ENCODE data around the gene CD44. TPM values are rescaled to one million over a fixed set of nuclear protein-coding genes. Genes with fewer than 3 reads are reported as not detected.

CD44 gene
- total RNA-seq, 1 donor from 2014 or later: 14.0 TPM

GRCh38 chr11:35174666-35175065 is 35.7 kb downstream of the CD44 start:
- H3K9me3 ChIP-seq (replicated peaks): no peaks in the 10 kb centered on the region
- TF ChIP-seq, protein P1, sequence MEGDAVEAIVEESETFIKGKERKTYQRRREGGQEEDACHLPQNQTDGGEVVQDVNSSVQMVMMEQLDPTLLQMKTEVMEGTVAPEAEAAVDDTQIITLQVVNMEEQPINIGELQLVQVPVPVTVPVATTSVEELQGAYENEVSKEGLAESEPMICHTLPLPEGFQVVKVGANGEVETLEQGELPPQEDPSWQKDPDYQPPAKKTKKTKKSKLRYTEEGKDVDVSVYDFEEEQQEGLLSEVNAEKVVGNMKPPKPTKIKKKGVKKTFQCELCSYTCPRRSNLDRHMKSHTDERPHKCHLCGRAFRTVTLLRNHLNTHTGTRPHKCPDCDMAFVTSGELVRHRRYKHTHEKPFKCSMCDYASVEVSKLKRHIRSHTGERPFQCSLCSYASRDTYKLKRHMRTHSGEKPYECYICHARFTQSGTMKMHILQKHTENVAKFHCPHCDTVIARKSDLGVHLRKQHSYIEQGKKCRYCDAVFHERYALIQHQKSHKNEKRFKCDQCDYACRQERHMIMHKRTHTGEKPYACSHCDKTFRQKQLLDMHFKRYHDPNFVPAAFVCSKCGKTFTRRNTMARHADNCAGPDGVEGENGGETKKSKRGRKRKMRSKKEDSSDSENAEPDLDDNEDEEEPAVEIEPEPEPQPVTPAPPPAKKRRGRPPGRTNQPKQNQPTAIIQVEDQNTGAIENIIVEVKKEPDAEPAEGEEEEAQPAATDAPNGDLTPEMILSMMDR (IDR thresholded peaks at IDR 0.05; ENCODE audit: borderline replicate concordance): no peak
- H3K4me3 ChIP-seq: no peak overlapping the region
- H3K4me1 ChIP-seq: peaks cover 28% of the 10 kb centered on the region
- no peaks in the 10 kb centered on the region for H3K27me3 ChIP-seq (ENCODE audit: low read depth)
- peaks cover 9% of the 10 kb centered on the region for H3K36me3 ChIP-seq
- intact Hi-C loops (cut with micrococcal nuclease): no loop called here
- H3K27ac ChIP-seq (replicated peaks): no peak overlapping the region
- DNase-seq: no peak

DNA sequence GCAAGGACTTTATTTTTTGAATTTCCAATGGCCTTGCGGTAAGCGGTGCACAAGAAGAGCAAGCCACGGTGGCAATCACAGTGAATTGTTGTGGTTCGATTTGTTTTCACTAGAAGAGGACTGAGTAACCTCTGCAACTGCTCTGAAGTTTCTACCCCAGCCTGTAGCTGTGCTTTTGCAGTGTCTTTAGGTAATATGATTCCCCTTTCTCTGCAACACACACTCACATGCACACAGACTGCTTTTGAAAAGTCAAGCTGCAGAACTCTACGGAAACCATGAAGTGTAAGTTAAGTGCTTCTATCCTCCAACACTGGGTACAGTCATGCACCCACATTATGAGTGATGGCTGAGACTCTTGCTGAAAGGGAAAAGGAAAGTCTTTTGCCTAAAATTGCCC is 38.4 kb downstream of the CD44 start:
- TF ChIP-seq, protein P1 (IDR thresholded peaks at IDR 0.05; ENCODE audit: borderline replicate concordance): no peak
- H3K36me3 ChIP-seq: peaks cover 19% of the 10 kb centered on the region
- intact Hi-C loops (cut with micrococcal nuclease): no loop called here
- no peak overlapping the region for H3K4me3 ChIP-seq
- H3K27ac ChIP-seq (replicated peaks): no peak overlapping the region
- peaks cover 28% of the 10 kb centered on the region for H3K4me1 ChIP-seq
- no peaks in the 10 kb centered on the region for H3K27me3 ChIP-seq (ENCODE audit: low read depth)
- no peak for DNase-seq
- no peaks in the 10 kb centered on the region for H3K9me3 ChIP-seq (replicated peaks)

DNA sequence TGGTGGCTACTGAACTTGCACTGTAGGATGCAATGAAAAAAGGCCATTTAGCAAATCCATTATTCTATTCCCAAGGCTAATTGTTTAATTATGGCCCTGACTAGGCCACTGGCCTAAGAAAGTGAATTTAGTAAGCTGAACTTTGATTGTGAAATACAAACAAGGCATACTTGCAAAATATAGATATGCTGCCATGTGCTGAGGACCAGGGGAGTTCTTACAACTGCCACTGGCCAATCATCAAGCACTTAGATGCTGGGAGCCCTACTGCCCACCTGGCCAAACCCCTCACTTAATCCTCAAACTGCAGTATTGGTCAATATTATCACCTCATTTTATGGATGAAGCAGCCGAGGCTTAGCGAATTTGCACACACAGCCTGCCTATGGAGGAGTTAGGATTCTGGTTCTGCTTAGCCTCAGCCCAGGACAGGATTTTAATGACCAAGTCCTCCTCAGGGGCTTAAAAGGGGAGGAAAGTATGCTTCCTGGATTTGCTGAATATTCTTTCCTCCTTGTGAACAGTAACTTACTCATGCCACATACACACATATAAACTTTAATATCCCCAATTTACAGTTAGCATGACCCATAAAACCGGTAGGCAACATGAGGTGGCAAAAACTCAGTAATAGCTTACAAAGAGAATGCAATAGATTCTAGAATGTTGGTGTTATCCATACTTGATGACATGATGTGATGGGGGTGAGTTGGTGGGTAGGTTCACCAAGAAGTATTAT is 39.3 kb downstream of the CD44 start:
- no peaks in the 10 kb centered on the region for H3K9me3 ChIP-seq (replicated peaks)
- H3K4me3 ChIP-seq: no peak overlapping the region
- H3K27me3 ChIP-seq (ENCODE audit: low read depth): no peaks in the 10 kb centered on the region
- H3K27ac ChIP-seq (replicated peaks): no peak overlapping the region
- DNase-seq: no peak
- peaks cover 23% of the 10 kb centered on the region for H3K4me1 ChIP-seq
- TF ChIP-seq, protein P1 (IDR thresholded peaks at IDR 0.05; ENCODE audit: borderline replicate concordance): no peak
- intact Hi-C loops (cut with micrococcal nuclease): no loop called here
- H3K36me3 ChIP-seq: peaks cover 19% of the 10 kb centered on the region

DNA sequence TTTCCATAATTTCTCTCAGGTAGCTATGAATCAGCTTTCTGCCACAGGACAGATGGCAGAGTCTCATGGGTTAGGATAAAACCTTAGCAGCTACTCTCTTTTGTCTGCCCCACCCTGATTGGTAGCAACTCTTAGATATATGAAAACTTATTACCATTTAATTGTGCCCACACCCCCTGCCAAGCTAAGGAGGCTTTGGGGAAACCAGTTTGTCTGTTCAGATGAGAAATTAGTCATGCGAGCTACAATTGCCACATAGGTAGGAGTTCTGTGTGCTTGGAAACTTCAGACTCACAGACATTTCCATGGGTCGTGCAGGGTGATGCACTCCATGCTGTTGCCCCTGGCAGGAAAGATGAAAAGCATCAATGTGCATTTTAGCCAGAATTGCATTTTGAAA is 39.9 kb downstream of the CD44 start:
- no peak for DNase-seq
- Histone ChIP-seq H3K4me3 (no peak overlapping the region), H3K9me3 (replicated peaks) (no peaks in the 10 kb centered on the region), H3K36me3 (peaks cover 19% of the 10 kb centered on the region), H3K4me1 (peaks cover 18% of the 10 kb centered on the region), H3K27ac (replicated peaks) (no peak overlapping the region), H3K27me3 (ENCODE audit: low read depth) (no peaks in the 10 kb centered on the region)
- TF ChIP-seq, protein P1 (IDR thresholded peaks at IDR 0.05; ENCODE audit: borderline replicate concordance): no peak
- intact Hi-C loops (cut with micrococcal nuclease): no loop called here

- intact Hi-C loops (cut with micrococcal nuclease): no loop called here
- Histone ChIP-seq H3K27me3 (ENCODE audit: low read depth) (no peaks in the 10 kb centered on the region), H3K4me1 (peaks cover 12% of the 10 kb centered on the region), H3K27ac (replicated peaks) (no peak overlapping the region), H3K9me3 (replicated peaks) (no peaks in the 10 kb centered on the region), H3K36me3 (peaks cover 19% of the 10 kb centered on the region), H3K4me3 (no peak overlapping the region)
- TF ChIP-seq, protein P1 (IDR thresholded peaks at IDR 0.05; ENCODE audit: borderline replicate concordance): no peak
- no peak for DNase-seq
These were observed 40.6 kb downstream of the CD44 start for GRCh38 chr11:35179466-35180135.
